Activated CD8-positive, alpha-beta T cell treated with anti-CD3 and anti-CD28 coated beads for 36 hours (primary cell): Measurements from ENCODE around the gene STIMATE. TPM values are rescaled to one million over a fixed set of nuclear protein-coding genes. Genes with fewer than 3 reads are reported as not detected.
A peak's percentile ranks its signal among the peaks of the same experiment; 100 is the strongest.

Experiments used
- ATAC-seq: fragments of 200-7000 bp; cut with Tn5 transposase; one replicate; pipeline ENCODE4 v1.10.0; 2021; ENCODE audit warnings: mild to moderate bottlenecking, moderate library complexity
- CTCF ChIA-PET: fragments of 350-600 bp; sonication (Branson Sonifier 250); formaldehyde crosslinking; loops from one replicate; lab custom pipeline; 2021; ENCODE audit warnings: antibody characterized with exemption; lab: Charles Lee
- POLR2A ChIA-PET: fragments of 350-600 bp; sonication (Branson Sonifier 250); formaldehyde crosslinking; loops from one replicate; lab custom pipeline; 2021; ENCODE audit warnings: antibody characterized with exemption; lab: Charles Lee
- DNase-seq: peaks from one replicate; pipeline ENCODE4 v3.0.0-alpha.2; 2020
- H3K27ac Mint-ChIP-seq: one replicate; pipeline ENCODE4 v1.8.0; 2021; ENCODE audit warnings: mild to moderate bottlenecking, mixed read lengths
- H3K27me3 Mint-ChIP-seq: one replicate; pipeline ENCODE4 v1.8.0; 2021; ENCODE audit warnings: mixed read lengths
- H3K36me3 Mint-ChIP-seq: one replicate; pipeline ENCODE4 v1.8.0; 2021; ENCODE audit warnings: low read depth, mixed read lengths
- H3K4me1 Mint-ChIP-seq: one replicate; pipeline ENCODE4 v1.8.0; 2021; ENCODE audit warnings: low read depth, mixed read lengths
- H3K4me3 Mint-ChIP-seq: one replicate; pipeline ENCODE4 v1.8.0; 2021; ENCODE audit warnings: mild to moderate bottlenecking, moderate library complexity, mixed read lengths
- H3K9me3 Mint-ChIP-seq: one replicate; pipeline ENCODE4 v1.8.0; 2021; ENCODE audit warnings: mixed read lengths
- intact Hi-C: fragments of 100-400 bp; cut with micrococcal nuclease; formaldehyde crosslinking; loops from one replicate; pipeline ENCODE4 v1.10.0; 2022
- total RNA-seq, 2 experiments: library from RNA; stranded (reverse); gene quantifications; one replicate each; pipeline ENCODE4 v1.2.3, GENCODE V29; 2021
- TF ChIP-seq, protein P1 (sequence below): fragments of 200-600 bp; IDR thresholded peaks from one replicate; pipeline ENCODE4 v1.8.0; 2022; ENCODE audit warnings: antibody characterized with exemption, mild to moderate bottlenecking

The STIMATE gene
- total RNA-seq, 2 experiments from 2014 or later: 17.3 to 18.3 TPM

GRCh38 chr3:52910823-52911222 is 13.5 kb upstream of the STIMATE start:
- no peaks in the 10 kb centered on the region for H3K9me3 Mint-ChIP-seq
- POLR2A ChIA-PET: no interaction called here
- DNase-seq: no peak
- no peak overlapping the region for H3K27ac Mint-ChIP-seq
- H3K36me3 Mint-ChIP-seq: peaks cover 17% of the 10 kb centered on the region
- CTCF ChIA-PET: interaction anchor here (1.0 kb wide), 1 partner anchor 26 kb away, joined by 3 read pairs; no protein-coding TSS in a partner anchor
- H3K4me1 Mint-ChIP-seq: peaks cover 3% of the 10 kb centered on the region
- TF ChIP-seq, protein P1, sequence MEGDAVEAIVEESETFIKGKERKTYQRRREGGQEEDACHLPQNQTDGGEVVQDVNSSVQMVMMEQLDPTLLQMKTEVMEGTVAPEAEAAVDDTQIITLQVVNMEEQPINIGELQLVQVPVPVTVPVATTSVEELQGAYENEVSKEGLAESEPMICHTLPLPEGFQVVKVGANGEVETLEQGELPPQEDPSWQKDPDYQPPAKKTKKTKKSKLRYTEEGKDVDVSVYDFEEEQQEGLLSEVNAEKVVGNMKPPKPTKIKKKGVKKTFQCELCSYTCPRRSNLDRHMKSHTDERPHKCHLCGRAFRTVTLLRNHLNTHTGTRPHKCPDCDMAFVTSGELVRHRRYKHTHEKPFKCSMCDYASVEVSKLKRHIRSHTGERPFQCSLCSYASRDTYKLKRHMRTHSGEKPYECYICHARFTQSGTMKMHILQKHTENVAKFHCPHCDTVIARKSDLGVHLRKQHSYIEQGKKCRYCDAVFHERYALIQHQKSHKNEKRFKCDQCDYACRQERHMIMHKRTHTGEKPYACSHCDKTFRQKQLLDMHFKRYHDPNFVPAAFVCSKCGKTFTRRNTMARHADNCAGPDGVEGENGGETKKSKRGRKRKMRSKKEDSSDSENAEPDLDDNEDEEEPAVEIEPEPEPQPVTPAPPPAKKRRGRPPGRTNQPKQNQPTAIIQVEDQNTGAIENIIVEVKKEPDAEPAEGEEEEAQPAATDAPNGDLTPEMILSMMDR: no peak
- H3K4me3 Mint-ChIP-seq: no peak overlapping the region
- ATAC-seq: no peak
- intact Hi-C loops: no loop called here
- no peaks in the 10 kb centered on the region for H3K27me3 Mint-ChIP-seq

- no peaks in the 10 kb centered on the region for H3K27me3 Mint-ChIP-seq
- peaks cover 3% of the 10 kb centered on the region for H3K4me1 Mint-ChIP-seq
- CTCF ChIA-PET: interaction anchor here (1.1 to 1.9 kb wide), 5 partner anchors 28 to 164 kb away, joined by 3 to 5 read pairs (median 3); no protein-coding TSS in a partner anchor
- intact Hi-C loops: no loop called here
- H3K27ac Mint-ChIP-seq: no peak overlapping the region
- no peaks in the 10 kb centered on the region for H3K9me3 Mint-ChIP-seq
- no peak for ATAC-seq
- DNase-seq: no peak
- H3K36me3 Mint-ChIP-seq: peaks cover 14% of the 10 kb centered on the region
- TF ChIP-seq, protein P1: no peak
- no peak overlapping the region for H3K4me3 Mint-ChIP-seq
- POLR2A ChIA-PET: no interaction called here
Measured at GRCh38 chr3:52907497-52907896, 10.1 kb upstream of the STIMATE start.

GRCh38 chr3:52904552-52904951 is 7.2 kb upstream of the STIMATE start:
- H3K4me3 Mint-ChIP-seq: no peak overlapping the region
- TF ChIP-seq, protein P1: no peak
- ChIA-PET CTCF (interaction anchor here (0.8 to 1.3 kb wide), 2 partner anchors 153 to 167 kb away, joined by 3 read pairs; no protein-coding TSS in a partner anchor), POLR2A (no interaction called here)
- DNase-seq: no peak
- no peak for ATAC-seq
- no peaks in the 10 kb centered on the region for H3K4me1 Mint-ChIP-seq
- H3K27me3 Mint-ChIP-seq: no peaks in the 10 kb centered on the region
- H3K27ac Mint-ChIP-seq: peak overlapping the region; percentile 41
- H3K36me3 Mint-ChIP-seq: peaks cover 9% of the 10 kb centered on the region
- intact Hi-C loops: no loop called here
- H3K9me3 Mint-ChIP-seq: no peaks in the 10 kb centered on the region

DNA sequence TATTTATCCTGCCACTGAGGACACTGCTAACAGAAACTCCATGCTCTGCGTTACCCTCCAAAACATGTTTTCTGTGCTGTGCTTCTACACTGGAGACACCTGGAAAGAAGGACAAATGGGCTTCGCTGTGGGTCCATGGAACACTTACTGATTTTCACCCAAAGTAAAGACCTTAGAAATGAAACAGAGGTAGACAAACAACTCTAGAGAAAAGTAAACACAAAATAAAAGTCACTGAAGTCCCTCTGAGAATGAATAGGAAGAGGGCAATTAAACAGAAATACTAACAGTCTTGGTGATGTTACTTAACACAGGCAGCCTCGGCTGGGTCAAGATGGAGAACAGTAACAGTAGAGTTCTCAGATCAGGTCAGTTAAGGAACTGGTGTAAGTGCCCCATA is 6.7 kb upstream of the STIMATE start:
- Mint-ChIP-seq H3K27me3 (no peaks in the 10 kb centered on the region), H3K9me3 (no peaks in the 10 kb centered on the region), H3K4me3 (no peak overlapping the region), H3K4me1 (no peaks in the 10 kb centered on the region), H3K27ac (no peak overlapping the region), H3K36me3 (peaks cover 9% of the 10 kb centered on the region)
- ChIA-PET POLR2A (no interaction called here), CTCF (interaction anchor here (0.8 kb wide), 1 partner anchor 154 kb away, joined by 3 read pairs; no protein-coding TSS in a partner anchor)
- intact Hi-C loops: no loop called here
- ATAC-seq (no peak), DNase-seq (no peak)
- TF ChIP-seq, protein P1: no peak

DNA sequence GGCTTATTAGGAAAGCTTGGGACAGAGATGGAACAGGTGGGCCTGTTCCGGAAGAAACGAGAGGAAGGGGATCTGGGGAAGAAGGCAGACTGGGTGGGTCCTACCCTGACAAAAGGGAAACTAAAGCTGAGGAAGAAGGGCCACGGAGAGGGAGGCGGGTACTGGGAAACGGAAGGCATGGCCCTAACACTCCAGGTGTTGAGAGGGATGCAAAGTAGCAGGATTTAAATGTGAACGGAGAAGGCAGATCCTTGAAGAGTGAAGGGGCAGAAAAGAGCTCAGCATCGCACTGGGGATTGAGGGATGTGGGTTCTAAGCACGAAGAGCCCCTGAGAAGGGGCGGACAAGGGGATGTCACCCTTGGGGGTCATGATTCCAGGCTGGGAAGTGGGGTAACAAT is 735 bp downstream of the STIMATE start:
- H3K27me3 Mint-ChIP-seq: no peaks in the 10 kb centered on the region
- intact Hi-C loops: no loop called here
- CTCF ChIA-PET: interaction anchor here (0.8 to 0.9 kb wide), 3 partner anchors 16 to 155 kb away, joined by 3 read pairs; no protein-coding TSS in a partner anchor
- ATAC-seq (no peak), DNase-seq (no peak)
- TF ChIP-seq, protein P1: no peak
- H3K36me3 Mint-ChIP-seq: peaks cover 5% of the 10 kb centered on the region
- peaks cover 54% of the 10 kb centered on the region for H3K4me1 Mint-ChIP-seq
- peak overlapping the region; percentile 92 for H3K4me3 Mint-ChIP-seq
- POLR2A ChIA-PET: interaction anchor here (1.0 to 1.8 kb wide), 3 partner anchors 14 to 177 kb away, joined by 3 to 6 read pairs (median 3); no protein-coding TSS in a partner anchor
- no peaks in the 10 kb centered on the region for H3K9me3 Mint-ChIP-seq
- peak overlapping the region; percentile 31 for H3K27ac Mint-ChIP-seq
